Measurements from ENCODE around the gene SNRNP27. TPM values are rescaled to one million over a fixed set of nuclear protein-coding genes. Genes with fewer than 3 reads are reported as not detected.
"Not testable (repeated sequence)": the region's sequence is repeated elsewhere in the genome, so short reads cannot be mapped to it uniquely, and the experiment has no call there.

The SNRNP27 gene
- total RNA-seq, 2 donors from 2014 or later = 33.5 to 38.6 TPM

GRCh38 chr2:69944756-69945155, 51.0 kb downstream of the SNRNP27 start:
- H3K36me3 Mint-ChIP-seq (ENCODE audit: low read depth) = peaks cover 2% of the 10 kb centered on the region
- DNase-seq (no peak), ATAC-seq (no peak)
- H3K27me3 Mint-ChIP-seq = no peaks in the 10 kb centered on the region
- peak overlapping the region; percentile 95 for H3K27ac Mint-ChIP-seq
- H3K4me1 Mint-ChIP-seq = peaks cover 30% of the 10 kb centered on the region
- no peak overlapping the region for H3K4me3 Mint-ChIP-seq
- H3K9me3 ChIP-seq (ENCODE audit: control insufficient read depth, low read length, poor library complexity, severe bottlenecking) = no peaks in the 10 kb centered on the region

- H3K4me3 Mint-ChIP-seq = peak overlapping the region; percentile 66
- H3K4me1 Mint-ChIP-seq = peaks cover 30% of the 10 kb centered on the region
- ATAC-seq (no peak), DNase-seq (no peak)
- H3K27me3 Mint-ChIP-seq = no peaks in the 10 kb centered on the region
- no peaks in the 10 kb centered on the region for H3K9me3 ChIP-seq (ENCODE audit: control insufficient read depth, low read length, poor library complexity, severe bottlenecking)
- H3K36me3 Mint-ChIP-seq (ENCODE audit: low read depth) = peaks cover 2% of the 10 kb centered on the region
- H3K27ac Mint-ChIP-seq = peak overlapping the region; percentile 95
Measured at GRCh38 chr2:69945441-69945840, 51.7 kb downstream of the SNRNP27 start.

GRCh38 chr2:69945941-69946340, 52.2 kb downstream of the SNRNP27 start:
- peak overlapping the region; percentile 95 for H3K27ac Mint-ChIP-seq
- peaks cover 2% of the 10 kb centered on the region for H3K36me3 Mint-ChIP-seq (ENCODE audit: low read depth)
- DNase-seq (no peak), ATAC-seq (no peak)
- no peaks in the 10 kb centered on the region for H3K9me3 ChIP-seq (ENCODE audit: control insufficient read depth, low read length, poor library complexity, severe bottlenecking)
- no peaks in the 10 kb centered on the region for H3K27me3 Mint-ChIP-seq
- peaks cover 30% of the 10 kb centered on the region for H3K4me1 Mint-ChIP-seq
- H3K4me3 Mint-ChIP-seq = peak overlapping the region; percentile 78

GRCh38 chr2:69946351-69947324, 52.9 kb downstream of the SNRNP27 start:
- H3K9me3 ChIP-seq (ENCODE audit: control insufficient read depth, low read length, poor library complexity, severe bottlenecking) = no peaks in the 10 kb centered on the region

GRCh38 chr2:69947325-69947931, 53.7 kb downstream of the SNRNP27 start:
- peaks cover 33% of the 10 kb centered on the region for H3K4me1 Mint-ChIP-seq
- ATAC-seq = no peak

More at GRCh38 chr2:69946351-69947324, 52.9 kb downstream of the SNRNP27 start:
- peak overlapping the region; percentile 78 for H3K4me3 Mint-ChIP-seq
- DNase-seq (peak in 1 of 3 donors; percentile 26), ATAC-seq (peak; percentile 95)
- H3K27me3 Mint-ChIP-seq = no peaks in the 10 kb centered on the region
- H3K4me1 Mint-ChIP-seq = peaks cover 30% of the 10 kb centered on the region
- H3K36me3 Mint-ChIP-seq (ENCODE audit: low read depth) = peaks cover 2% of the 10 kb centered on the region
- H3K27ac Mint-ChIP-seq = peak overlapping the region; percentile 95

GRCh38 chr2:69948032-69948962, 54.5 kb downstream of the SNRNP27 start:
- H3K27me3 Mint-ChIP-seq = peaks cover 6% of the 10 kb centered on the region
- H3K36me3 Mint-ChIP-seq (ENCODE audit: low read depth) = peaks cover 2% of the 10 kb centered on the region
- no peak overlapping the region for H3K4me3 Mint-ChIP-seq
- DNase-seq (no peak), ATAC-seq (no peak)
- H3K27ac Mint-ChIP-seq = peak overlapping the region; percentile 95
- no peaks in the 10 kb centered on the region for H3K9me3 ChIP-seq (ENCODE audit: control insufficient read depth, low read length, poor library complexity, severe bottlenecking)
- peaks cover 30% of the 10 kb centered on the region for H3K4me1 Mint-ChIP-seq

More at GRCh38 chr2:69947325-69947931, 53.7 kb downstream of the SNRNP27 start:
- no peaks in the 10 kb centered on the region for H3K27me3 Mint-ChIP-seq
- peak overlapping the region; percentile 95 for H3K27ac Mint-ChIP-seq
- DNase-seq = no peak
- no peaks in the 10 kb centered on the region for H3K9me3 ChIP-seq (ENCODE audit: control insufficient read depth, low read length, poor library complexity, severe bottlenecking)
- peaks cover 2% of the 10 kb centered on the region for H3K36me3 Mint-ChIP-seq (ENCODE audit: low read depth)
- H3K4me3 Mint-ChIP-seq = no peak overlapping the region

GRCh38 chr2:69948963-69949645, 55.3 kb downstream of the SNRNP27 start:
- Mint-ChIP-seq H3K36me3 (ENCODE audit: low read depth) (peaks cover 2% of the 10 kb centered on the region), H3K27ac (peak overlapping the region; percentile 78), H3K4me1 (peaks cover 30% of the 10 kb centered on the region), H3K27me3 (peaks cover 7% of the 10 kb centered on the region), H3K4me3 (no peak overlapping the region)
- DNase-seq (no peak), ATAC-seq (no peak)
- no peaks in the 10 kb centered on the region for H3K9me3 ChIP-seq (ENCODE audit: control insufficient read depth, low read length, poor library complexity, severe bottlenecking)

- H3K27me3 Mint-ChIP-seq = peaks cover 16% of the 10 kb centered on the region
- ATAC-seq (no peak), DNase-seq (no peak)
- H3K27ac Mint-ChIP-seq = no peak overlapping the region
- H3K36me3 Mint-ChIP-seq (ENCODE audit: low read depth) = peaks cover 4% of the 10 kb centered on the region
- peaks cover 32% of the 10 kb centered on the region for H3K4me1 Mint-ChIP-seq
- H3K9me3 ChIP-seq (ENCODE audit: control insufficient read depth, low read length, poor library complexity, severe bottlenecking) = no peaks in the 10 kb centered on the region
- no peak overlapping the region for H3K4me3 Mint-ChIP-seq
Measured at GRCh38 chr2:69950241-69950640, 56.5 kb downstream of the SNRNP27 start.

- peaks cover 29% of the 10 kb centered on the region for H3K4me1 Mint-ChIP-seq
- not testable (repeated sequence) for H3K4me3 Mint-ChIP-seq; ATAC-seq; H3K36me3 Mint-ChIP-seq (ENCODE audit: low read depth); H3K27ac Mint-ChIP-seq; H3K9me3 ChIP-seq (ENCODE audit: control insufficient read depth, low read length, poor library complexity, severe bottlenecking); DNase-seq
- H3K27me3 Mint-ChIP-seq = peaks cover 21% of the 10 kb centered on the region
Measured at GRCh38 chr2:69950671-69951070, 56.9 kb downstream of the SNRNP27 start.

GRCh38 chr2:69952336-69953115, 58.8 kb downstream of the SNRNP27 start:
- Mint-ChIP-seq H3K4me1 (peaks cover 13% of the 10 kb centered on the region), H3K27ac (no peak overlapping the region)

GRCh38 chr2:69954084-69954483, 60.3 kb downstream of the SNRNP27 start:
- peak overlapping the region; percentile 67 for H3K27ac Mint-ChIP-seq
- H3K4me1 Mint-ChIP-seq = peaks cover 7% of the 10 kb centered on the region
- peaks cover 35% of the 10 kb centered on the region for H3K27me3 Mint-ChIP-seq
- no peak overlapping the region for H3K4me3 Mint-ChIP-seq
- H3K36me3 Mint-ChIP-seq (ENCODE audit: low read depth) = peaks cover 4% of the 10 kb centered on the region
- ATAC-seq = no peak
- no peaks in the 10 kb centered on the region for H3K9me3 ChIP-seq (ENCODE audit: control insufficient read depth, low read length, poor library complexity, severe bottlenecking)
- no peak for DNase-seq

More at GRCh38 chr2:69952336-69953115, 58.8 kb downstream of the SNRNP27 start:
- Mint-ChIP-seq H3K36me3 (ENCODE audit: low read depth) (peaks cover 4% of the 10 kb centered on the region), H3K27me3 (peaks cover 33% of the 10 kb centered on the region), H3K4me3 (no peak overlapping the region)
- ATAC-seq (no peak), DNase-seq (no peak)
- no peaks in the 10 kb centered on the region for H3K9me3 ChIP-seq (ENCODE audit: control insufficient read depth, low read length, poor library complexity, severe bottlenecking)
